GM19452 (cell line): ENCODE data around the gene RSPH9.

Experiments
- ATAC-seq: cut with Tn5 transposase; IDR thresholded peaks from one replicate; pipeline ENCODE4 v1.9.1; 2021; ENCODE audit not compliant: unreplicated experiment

The RSPH9 gene

GRCh38 chr6:43644940-43645612, at the start of gene RSPH9:
Gene RSPH9, plus strand, starts transcription at chr6:43645036. Its CDS starts 63 bp downstream, at chr6:43645099.
- peak; percentile 60 for ATAC-seq

GRCh38 chr6:43600595-43600994, 44.2 kb upstream of the RSPH9 start:
- no peak for ATAC-seq

- no peak for ATAC-seq
Measured at GRCh38 chr6:43604174-43604573, 40.7 kb upstream of the RSPH9 start.

GRCh38 chr6:43606019-43606418, 38.8 kb upstream of the RSPH9 start:
- ATAC-seq, result no peak

GRCh38 chr6:43608310-43608763, 36.5 kb upstream of the RSPH9 start:
- ATAC-seq, result no peak

- ATAC-seq, result no peak
Measured at GRCh38 chr6:43608807-43609206, 36.0 kb upstream of the RSPH9 start.

- ATAC-seq, result no peak
Measured at GRCh38 chr6:43609402-43609801, 35.4 kb upstream of the RSPH9 start.

GRCh38 chr6:43610431-43610830, 34.4 kb upstream of the RSPH9 start:
- no peak for ATAC-seq

- no peak for ATAC-seq
Measured at GRCh38 chr6:43613721-43614395, 31.0 kb upstream of the RSPH9 start.

- ATAC-seq, result no peak
Measured at GRCh38 chr6:43614396-43614730, 30.5 kb upstream of the RSPH9 start.

- ATAC-seq, result no peak
Measured at GRCh38 chr6:43616725-43617472, 27.9 kb upstream of the RSPH9 start.

GRCh38 chr6:43621078-43621835, 23.6 kb upstream of the RSPH9 start:
- no peak for ATAC-seq

- no peak for ATAC-seq
Measured at GRCh38 chr6:43621836-43622180, 23.0 kb upstream of the RSPH9 start.

- ATAC-seq, result no peak
Measured at GRCh38 chr6:43622541-43622940, 22.3 kb upstream of the RSPH9 start.

- no peak for ATAC-seq
Measured at GRCh38 chr6:43623880-43624785, 20.7 kb upstream of the RSPH9 start.

- ATAC-seq, result no peak
Measured at GRCh38 chr6:43624786-43625288, 20.0 kb upstream of the RSPH9 start.

- no peak for ATAC-seq
Measured at GRCh38 chr6:43625393-43625992, 19.3 kb upstream of the RSPH9 start.

GRCh38 chr6:43627008-43627825, 17.6 kb upstream of the RSPH9 start:
- no peak for ATAC-seq
